ENCODE results near the gene RBMS1. TPM values are rescaled to one million over a fixed set of nuclear protein-coding genes. Genes with fewer than 3 reads are reported as not detected.
A peak's percentile ranks its signal among the peaks of the same experiment; 100 is the strongest.

Gene RBMS1
- polyA plus RNA-seq, 1 donor: 61.3 TPM

- DNase-seq: no peak
These were observed 137.1 kb downstream of the RBMS1 start for GRCh38 chr2:160356485-160356884.

- DNase-seq: no peak
These were observed 138.5 kb downstream of the RBMS1 start for GRCh38 chr2:160355080-160355479.

GRCh38 chr2:160354677-160355076, 138.9 kb downstream of the RBMS1 start:
- no peak for DNase-seq

GRCh38 chr2:160353813-160354212, 139.8 kb downstream of the RBMS1 start:
- no peak for DNase-seq

- DNase-seq: no peak
These were observed 140.4 kb downstream of the RBMS1 start for GRCh38 chr2:160353166-160353565.

GRCh38 chr2:160352500-160352899, 141.1 kb downstream of the RBMS1 start:
- DNase-seq: no peak

- no peak for DNase-seq
These were observed 141.7 kb downstream of the RBMS1 start for GRCh38 chr2:160351956-160352355.

GRCh38 chr2:160349306-160349705, 144.3 kb downstream of the RBMS1 start:
- DNase-seq: no peak

- DNase-seq: no peak
These were observed 146.2 kb downstream of the RBMS1 start for GRCh38 chr2:160347269-160347863.

GRCh38 chr2:160345071-160345764, 148.4 kb downstream of the RBMS1 start:
- DNase-seq: no peak

- no peak for DNase-seq
These were observed 150.2 kb downstream of the RBMS1 start for GRCh38 chr2:160343404-160343803.

- no peak for DNase-seq
These were observed 153.9 kb downstream of the RBMS1 start for GRCh38 chr2:160339726-160340125.

- peak; percentile 43 for DNase-seq
These were observed 154.5 kb downstream of the RBMS1 start for GRCh38 chr2:160338901-160339685.

GRCh38 chr2:160337728-160338127, 155.9 kb downstream of the RBMS1 start:
- no peak for DNase-seq

GRCh38 chr2:160336635-160337034, 157.0 kb downstream of the RBMS1 start:
- no peak for DNase-seq

- no peak for DNase-seq
These were observed 157.5 kb downstream of the RBMS1 start for GRCh38 chr2:160336105-160336504.

- DNase-seq: no peak
These were observed 158.2 kb downstream of the RBMS1 start for GRCh38 chr2:160335441-160335840.

- DNase-seq: peak; percentile 60
These were observed 159.4 kb downstream of the RBMS1 start for GRCh38 chr2:160334028-160334741.

GRCh38 chr2:160333324-160334027, 160.1 kb downstream of the RBMS1 start:
- DNase-seq: no peak

- no peak for DNase-seq
These were observed 161.3 kb downstream of the RBMS1 start for GRCh38 chr2:160332318-160332717.

- DNase-seq: no peak
These were observed 162.2 kb downstream of the RBMS1 start for GRCh38 chr2:160331258-160332025.

Measured in hindlimb muscle (tissue), 1 donor.